HG02938 (cell line): ENCODE results near the gene ARG1.

Experiments used
- ATAC-seq: cut with Tn5 transposase; IDR thresholded peaks from one replicate; pipeline ENCODE4 v1.9.1; 2021; ENCODE audit warnings: mild to moderate bottlenecking, moderate library complexity; ENCODE audit not compliant: unreplicated experiment

Gene ARG1

GRCh38 chr6:131575834-131576478, 2.9 kb downstream of the ARG1 start:
- no peak for ATAC-seq

DNA sequence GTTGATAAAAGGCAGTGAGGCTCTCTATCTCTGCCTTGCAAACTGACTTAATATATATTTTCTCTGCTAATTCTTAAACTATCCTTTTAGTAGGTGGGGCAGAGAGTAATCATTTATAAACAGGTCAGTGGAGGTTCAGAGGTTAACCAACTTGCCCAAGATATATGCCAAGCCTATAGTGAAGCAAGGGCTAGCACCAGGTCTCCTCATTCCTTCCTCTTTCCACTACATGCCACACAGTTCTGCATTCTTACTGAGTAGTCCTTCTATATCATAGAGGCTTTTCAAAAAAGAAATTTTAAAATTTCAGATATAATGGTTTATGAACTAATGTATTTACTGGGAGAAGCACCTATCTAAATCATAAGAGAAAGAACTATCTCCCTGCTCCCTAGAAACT, 8.5 kb downstream of the ARG1 start:
- ATAC-seq: no peak

DNA sequence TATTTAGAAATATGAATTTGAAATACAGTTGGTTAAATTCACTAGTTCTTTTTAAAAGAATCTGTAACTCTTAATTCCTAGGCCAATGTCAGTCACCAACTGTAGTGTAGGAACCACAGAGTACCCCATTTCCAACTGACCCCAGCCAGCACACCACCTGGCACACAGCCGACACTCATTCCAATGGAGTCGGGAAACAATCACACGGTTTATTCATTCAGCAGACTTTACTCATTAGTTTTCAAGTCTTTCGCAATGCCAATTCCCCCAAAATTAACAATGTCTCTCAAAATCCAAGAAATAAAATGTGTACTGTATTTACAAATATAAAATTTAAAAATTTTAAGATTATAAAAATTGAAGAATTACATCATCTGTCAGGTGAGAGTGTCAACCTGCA, 13.5 kb downstream of the ARG1 start:
- ATAC-seq: no peak

- ATAC-seq: no peak
Observed at GRCh38 chr6:131587909-131588308, 14.9 kb downstream of the ARG1 start.

DNA sequence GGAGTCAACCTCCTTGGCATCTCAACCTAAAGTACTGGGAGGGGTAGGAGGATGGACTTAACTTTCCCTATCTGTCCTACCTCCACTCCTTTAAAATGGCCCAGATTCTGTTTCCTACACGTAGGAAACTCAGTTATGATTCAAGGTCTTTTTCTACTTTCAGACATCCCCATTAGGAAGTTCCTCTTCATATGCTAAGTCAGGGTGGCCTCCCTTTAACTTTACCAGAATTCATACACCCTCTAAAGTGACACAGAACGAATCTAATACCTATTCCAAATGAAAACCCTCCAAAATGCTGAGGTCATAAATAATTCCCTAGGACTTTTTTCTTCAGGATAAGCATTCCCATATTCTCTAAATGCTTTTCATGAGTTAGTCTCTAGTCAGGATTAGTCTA, 15.6 kb downstream of the ARG1 start:
- ATAC-seq: no peak

- no peak for ATAC-seq
Observed at GRCh38 chr6:131592935-131593334, 19.9 kb downstream of the ARG1 start.

DNA sequence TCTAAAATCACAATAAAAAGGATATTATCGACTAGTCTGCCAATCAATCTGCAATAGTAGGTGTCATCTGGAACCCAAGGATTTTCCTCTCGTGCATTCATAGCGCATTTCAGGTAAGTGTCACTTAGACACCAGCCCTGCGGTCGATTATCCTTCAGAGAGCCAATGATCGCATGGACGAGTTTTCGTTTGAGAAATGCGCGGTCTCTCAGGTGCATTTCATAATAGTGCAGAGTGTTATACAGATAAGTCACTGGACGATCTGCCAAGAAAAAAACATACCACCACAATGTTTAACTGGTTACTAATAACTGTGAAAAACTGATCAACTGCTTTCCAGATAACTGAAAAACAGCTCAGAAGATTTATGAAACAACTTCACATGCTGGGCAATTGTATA, 21.0 kb downstream of the ARG1 start:
- ATAC-seq: no peak

DNA sequence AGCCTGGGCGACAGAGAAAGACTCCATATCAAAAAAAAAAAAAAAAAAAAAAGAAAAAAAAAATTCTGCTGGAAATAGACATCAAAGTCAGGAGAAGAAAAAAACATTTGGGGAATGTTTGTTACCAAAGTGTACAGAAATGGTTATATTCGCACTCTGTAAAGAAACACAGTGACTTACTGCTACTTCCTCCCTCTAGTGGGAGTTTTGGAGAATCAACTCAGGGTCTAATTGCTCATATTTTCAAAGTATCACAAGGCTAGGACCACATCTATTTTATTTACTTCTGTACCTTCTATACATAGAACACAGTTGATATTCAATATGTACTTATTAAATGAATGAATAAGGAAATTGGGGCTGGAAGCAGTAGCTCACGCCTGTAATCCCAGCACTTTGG, 24.4 kb downstream of the ARG1 start:
- no peak for ATAC-seq

- ATAC-seq: no peak
Observed at GRCh38 chr6:131600716-131601115, 27.7 kb downstream of the ARG1 start.

DNA sequence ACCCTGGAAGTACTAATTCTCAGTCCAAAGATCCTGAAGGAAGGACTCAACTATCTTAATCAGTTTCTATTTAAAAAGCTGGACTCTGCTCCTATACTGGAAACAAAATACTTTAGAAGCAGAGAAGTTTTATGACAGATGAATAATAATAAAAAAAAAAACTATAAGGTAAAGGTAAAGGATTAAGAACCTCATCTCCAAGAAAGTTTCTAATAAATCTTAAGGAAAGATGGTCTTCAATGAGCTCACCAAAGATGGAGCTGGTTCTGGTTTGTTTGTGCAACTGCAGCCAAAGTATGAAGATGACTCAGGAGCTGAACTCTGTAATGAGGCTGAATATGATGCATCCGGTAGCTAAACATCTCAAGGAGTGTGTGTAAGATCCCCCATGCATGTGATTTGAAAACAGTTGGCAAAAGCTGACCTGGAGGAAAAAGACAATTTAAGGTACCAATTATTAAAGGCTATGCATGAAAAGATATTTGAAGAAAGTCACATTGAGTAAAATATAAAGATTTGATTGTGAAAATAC, 29.8 kb downstream of the ARG1 start:
- ATAC-seq: no peak

- no peak for ATAC-seq
Observed at GRCh38 chr6:131613296-131613925, 40.4 kb downstream of the ARG1 start.

DNA sequence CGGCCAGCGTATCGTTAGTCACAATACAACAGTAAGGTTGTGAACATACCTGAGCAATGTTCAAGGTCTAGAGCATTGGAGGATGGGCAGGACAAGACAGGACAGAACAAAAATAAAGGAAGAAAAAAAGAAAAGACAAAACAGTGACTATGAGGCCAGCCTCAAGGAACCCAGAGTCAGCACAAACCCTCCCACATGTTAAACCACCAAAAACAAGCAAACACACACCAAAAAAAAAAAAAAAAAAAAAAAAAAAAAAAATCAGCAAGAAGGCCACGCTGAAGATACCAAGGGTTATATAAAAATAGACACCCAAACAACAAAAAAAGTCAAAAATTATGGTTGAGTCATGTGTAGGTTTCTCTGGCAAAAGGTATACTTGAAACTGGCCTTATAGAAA, 42.2 kb downstream of the ARG1 start:
- no peak for ATAC-seq

GRCh38 chr6:131627724-131628682, 55.0 kb downstream of the ARG1 start, which contains the start of gene MED23:
Gene MED23, minus strand, starts transcription at chr6:131628242. Its CDS starts 193 bp downstream, at chr6:131628049.
- peak; percentile 92 for ATAC-seq

DNA sequence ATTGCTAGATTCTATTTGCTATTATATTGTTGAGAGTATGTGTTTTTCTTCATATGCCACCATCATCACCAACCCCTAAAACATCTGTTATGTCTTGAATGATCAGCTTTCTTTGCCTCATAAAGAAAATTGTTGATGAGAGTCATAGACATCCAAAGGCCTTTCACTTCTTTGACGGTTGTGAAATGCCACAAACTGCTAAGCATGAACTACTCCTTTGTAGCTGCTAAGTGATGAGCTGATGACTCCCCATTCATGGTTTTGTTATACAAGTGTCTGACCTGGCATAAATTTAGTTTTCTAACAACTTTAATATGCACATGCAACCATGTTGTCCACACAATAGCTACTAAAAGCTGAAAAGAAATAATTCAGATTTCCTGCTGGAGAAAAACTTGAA, 55.7 kb downstream of the ARG1 start:
- ATAC-seq: no peak

- no peak for ATAC-seq
Observed at GRCh38 chr6:131629651-131630050, 56.6 kb downstream of the ARG1 start.

- no peak for ATAC-seq
Observed at GRCh38 chr6:131631625-131632289, 58.7 kb downstream of the ARG1 start.
